Liver (tissue), 9 donors: ENCODE results near the gene NLGN1. TPM values are rescaled to one million over a fixed set of nuclear protein-coding genes. Genes with fewer than 3 reads are reported as not detected.

Experiments used
- DNase-seq: peaks from one replicate; pipeline ENCODE4 v3.0.0-alpha.2; 2017; ENCODE audit warnings: low spot score
- H3K27ac ChIP-seq, 2 donors: one replicate each; pipeline ENCODE4 v1.7.0; 2013; ENCODE audit warnings: inconsistent platforms in 2 of 2, low read length in 2 of 2, control low read depth in 1 of 2, low read depth in 1 of 2, mild to moderate bottlenecking in 1 of 2
- H3K27me3 ChIP-seq, 4 donors: one replicate each; pipeline versions ENCODE4 v1.6.1 to v1.7.0; 2013; ENCODE audit warnings: low read length in 3 of 4, inconsistent platforms in 1 of 4, mild to moderate bottlenecking in 1 of 4, moderate library complexity in 1 of 4; ENCODE audit not compliant: control insufficient read depth in 4 of 4, insufficient read depth in 4 of 4
- H3K36me3 ChIP-seq, 4 donors: one replicate each; pipeline versions ENCODE4 v1.6.1 to v1.7.0; 2013; ENCODE audit warnings: low read length in 3 of 4, mild to moderate bottlenecking in 3 of 4, low read depth in 1 of 4, moderate library complexity in 1 of 4; ENCODE audit not compliant: control insufficient read depth in 4 of 4, insufficient read depth in 3 of 4
- H3K4me1 ChIP-seq, 4 donors: one replicate each; pipeline versions ENCODE4 v1.6.1 to v1.7.0; 2013; ENCODE audit warnings: low read length in 3 of 4, mild to moderate bottlenecking in 3 of 4, moderate library complexity in 1 of 4; ENCODE audit not compliant: control insufficient read depth in 4 of 4, insufficient read depth in 4 of 4
- H3K4me3 ChIP-seq, 3 donors: one replicate each; pipeline versions ENCODE4 v1.6.1 to v1.7.0; 2013; ENCODE audit warnings: low read length in 3 of 3, control low read depth in 1 of 3, low read depth in 1 of 3, mild to moderate bottlenecking in 1 of 3
- H3K9ac ChIP-seq, 2 donors: one replicate each; pipeline ENCODE4 v1.7.0; 2013; ENCODE audit warnings: low read length in 2 of 2, mild to moderate bottlenecking in 2 of 2, moderate library complexity in 2 of 2, control low read depth in 1 of 2, low read depth in 1 of 2
- H3K9me3 ChIP-seq, 4 donors: one replicate each; pipeline versions ENCODE4 v1.6.1 to v1.7.0; 2013; ENCODE audit warnings: low read length in 3 of 4; ENCODE audit not compliant: control insufficient read depth in 4 of 4
- EGR1 ChIP-seq, 2 donors: IDR thresholded peaks; 2 replicates each; pipeline ENCODE4 v1.6.1; 2016 to 2018; ENCODE audit warnings: antibody characterized with exemption in 2 of 2, low read depth in 2 of 2
- FOXA1 ChIP-seq: IDR thresholded peaks from 2 replicates; pipeline ENCODE4 v1.6.1; 2016; ENCODE audit warnings: antibody characterized with exemption
- FOXA2 ChIP-seq: IDR thresholded peaks from 2 replicates; pipeline ENCODE4 v1.6.1; 2016; ENCODE audit warnings: antibody characterized with exemption
- GABPA ChIP-seq, 2 donors: IDR thresholded peaks in 1 of 2; conservative IDR thresholded peaks in 1 of 2; 2 replicates each; pipeline ENCODE4 v1.6.1; 2016; ENCODE audit warnings: antibody characterized with exemption in 2 of 2, mild to moderate bottlenecking in 1 of 2, moderate library complexity in 1 of 2
- HNF4A ChIP-seq, 2 donors: conservative IDR thresholded peaks; 2 replicates each; pipeline ENCODE4 v1.6.1; 2016; ENCODE audit warnings: antibody characterized with exemption in 2 of 2, mild to moderate bottlenecking in 2 of 2
- JUND ChIP-seq, 2 donors: IDR thresholded peaks; 2 replicates each; pipeline ENCODE4 v1.6.1; 2016; ENCODE audit warnings: antibody characterized with exemption in 2 of 2
- NR2F2 ChIP-seq: IDR thresholded peaks from 2 replicates; pipeline ENCODE4 v1.6.1; 2016; ENCODE audit warnings: antibody characterized with exemption
- RAD21 ChIP-seq, 2 donors: IDR thresholded peaks; 2 replicates each; pipeline ENCODE4 v1.6.1; 2016; ENCODE audit warnings: antibody characterized with exemption in 2 of 2, mild to moderate bottlenecking in 2 of 2
- RXRA ChIP-seq, 2 donors: IDR thresholded peaks; 2 replicates each; pipeline ENCODE4 v1.6.1; 2017 to 2018; ENCODE audit warnings: antibody characterized with exemption in 2 of 2, mild to moderate bottlenecking in 1 of 2
- SP1 ChIP-seq: IDR thresholded peaks from 2 replicates; pipeline ENCODE4 v1.6.1; 2018; ENCODE audit warnings: antibody characterized with exemption, mild to moderate bottlenecking
- TAF1 ChIP-seq: conservative IDR thresholded peaks from 2 replicates; pipeline ENCODE4 v1.6.1; 2016; ENCODE audit warnings: antibody characterized with exemption, mild to moderate bottlenecking
- WGBS: extraction: QIAGEN DNeasy Blood & Tissue Kit; methylation state at CpG from one replicate; pipeline ENCODE4 v1.1.7; 2013; 5-methylcytosine and 5-hydroxymethylcytosine counted together
- polyA plus RNA-seq, 2 donors: library from polyadenylated mRNA; stranded (reverse) in 1 of 2; unstranded in 1 of 2; fragments of 200-250 nt in 1 of 2; fragments of >200 nt in 1 of 2; fragmentation: Nextera tagmentation in 1 of 2; extraction: Ambion mirVana in 1 of 2; gene quantifications; one replicate each; pipeline versions ENCODE4 v1.2.1 to v1.2.3, GENCODE V29; 2013 to 2015
- total RNA-seq, 2 donors: library from RNA; depleted of rRNA; stranded (reverse); fragments of >200 nt; gene quantifications; one replicate each; pipeline ENCODE4 v1.2.3, GENCODE V29; 2014
- TF ChIP-seq, protein P1 (sequence below): IDR thresholded peaks from 2 replicates; pipeline ENCODE4 v1.6.1; 2016; ENCODE audit warnings: antibody characterized with exemption
- TF ChIP-seq, protein P2 (sequence below): fragments of 150-350 bp; IDR thresholded peaks from 2 replicates; pipeline ENCODE4 v1.5.1; 2017; ENCODE audit warnings: improper control_type of control experiment, low read depth, low read length; ENCODE audit not compliant: missing input control
- TF ChIP-seq, protein P3 (sequence below): IDR thresholded peaks from 2 replicates; pipeline ENCODE4 v1.6.1; 2016; ENCODE audit warnings: antibody characterized with exemption
- TF ChIP-seq, protein P4 (sequence below): IDR thresholded peaks from 2 replicates; pipeline ENCODE4 v1.6.1; 2016; ENCODE audit warnings: antibody characterized with exemption
- donor health status: healthy.
- donor health status: healthy.
- donor health status: healthy.
- donor health status: healthy.
- donor health status: healthy.

NLGN1 gene
- total and polyA plus RNA-seq, 4 donors = 0.02 to 0.67 (median 0.37) TPM; not detected in 1

DNA sequence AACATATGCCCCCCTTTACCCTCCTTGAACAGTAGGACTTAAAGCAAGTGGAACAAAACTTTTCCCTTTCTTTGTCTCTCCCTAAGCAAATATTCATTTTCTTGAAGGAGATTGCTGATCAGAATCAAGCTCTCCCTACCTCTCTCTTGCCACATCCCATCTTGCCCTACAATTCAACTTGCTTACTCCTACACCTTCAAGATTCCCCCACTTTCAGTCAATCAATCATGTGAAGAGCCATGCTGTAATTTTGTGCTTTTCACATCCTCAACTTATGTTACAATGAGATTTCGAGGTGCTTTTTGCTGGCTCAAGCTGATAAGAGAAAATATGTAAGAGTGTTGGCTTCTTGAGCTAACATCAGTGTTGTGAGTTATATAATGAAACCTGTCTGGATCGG lies 662.9 kb downstream of the NLGN1 start:
- Histone ChIP-seq H3K27ac (no peak overlapping the region), H3K27me3 (no peaks in the 10 kb centered on the region), H3K9ac (no peak overlapping the region), H3K9me3 (peaks cover 0 to 6% (median 1%) of the 10 kb centered on the region in 4 donors), H3K36me3 (no peaks in the 10 kb centered on the region), H3K4me3 (no peak overlapping the region), H3K4me1 (no peaks in the 10 kb centered on the region)
- WGBS = 50% methylated on average over 2 of the region's 2 CpGs
- DNase-seq = no peak
- TF ChIP-seq, protein P1, sequence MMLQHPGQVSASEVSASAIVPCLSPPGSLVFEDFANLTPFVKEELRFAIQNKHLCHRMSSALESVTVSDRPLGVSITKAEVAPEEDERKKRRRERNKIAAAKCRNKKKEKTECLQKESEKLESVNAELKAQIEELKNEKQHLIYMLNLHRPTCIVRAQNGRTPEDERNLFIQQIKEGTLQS = no peak
- TF ChIP-seq EGR1 (IDR thresholded peaks at IDR 0.05; ENCODE audit: low read depth in 2 of 2) (no peak), RXRA (IDR thresholded peaks at IDR 0.05) (no peak), HNF4A (conservative IDR thresholded peaks at IDR 0.05) (no peak), NR2F2 (no peak), JUND (IDR thresholded peaks at IDR 0.05) (no peak), TAF1 (no peak), GABPA (IDR thresholded peaks at IDR 0.05 in 1 of 2, conservative IDR thresholded peaks at IDR 0.05 in 1 of 2) (no peak), SP1 (no peak), FOXA1 (no peak), FOXA2 (no peak), RAD21 (IDR thresholded peaks at IDR 0.05) (no peak)
- TF ChIP-seq, protein P2, sequence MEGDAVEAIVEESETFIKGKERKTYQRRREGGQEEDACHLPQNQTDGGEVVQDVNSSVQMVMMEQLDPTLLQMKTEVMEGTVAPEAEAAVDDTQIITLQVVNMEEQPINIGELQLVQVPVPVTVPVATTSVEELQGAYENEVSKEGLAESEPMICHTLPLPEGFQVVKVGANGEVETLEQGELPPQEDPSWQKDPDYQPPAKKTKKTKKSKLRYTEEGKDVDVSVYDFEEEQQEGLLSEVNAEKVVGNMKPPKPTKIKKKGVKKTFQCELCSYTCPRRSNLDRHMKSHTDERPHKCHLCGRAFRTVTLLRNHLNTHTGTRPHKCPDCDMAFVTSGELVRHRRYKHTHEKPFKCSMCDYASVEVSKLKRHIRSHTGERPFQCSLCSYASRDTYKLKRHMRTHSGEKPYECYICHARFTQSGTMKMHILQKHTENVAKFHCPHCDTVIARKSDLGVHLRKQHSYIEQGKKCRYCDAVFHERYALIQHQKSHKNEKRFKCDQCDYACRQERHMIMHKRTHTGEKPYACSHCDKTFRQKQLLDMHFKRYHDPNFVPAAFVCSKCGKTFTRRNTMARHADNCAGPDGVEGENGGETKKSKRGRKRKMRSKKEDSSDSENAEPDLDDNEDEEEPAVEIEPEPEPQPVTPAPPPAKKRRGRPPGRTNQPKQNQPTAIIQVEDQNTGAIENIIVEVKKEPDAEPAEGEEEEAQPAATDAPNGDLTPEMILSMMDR = no peak
- TF ChIP-seq, protein P3, sequence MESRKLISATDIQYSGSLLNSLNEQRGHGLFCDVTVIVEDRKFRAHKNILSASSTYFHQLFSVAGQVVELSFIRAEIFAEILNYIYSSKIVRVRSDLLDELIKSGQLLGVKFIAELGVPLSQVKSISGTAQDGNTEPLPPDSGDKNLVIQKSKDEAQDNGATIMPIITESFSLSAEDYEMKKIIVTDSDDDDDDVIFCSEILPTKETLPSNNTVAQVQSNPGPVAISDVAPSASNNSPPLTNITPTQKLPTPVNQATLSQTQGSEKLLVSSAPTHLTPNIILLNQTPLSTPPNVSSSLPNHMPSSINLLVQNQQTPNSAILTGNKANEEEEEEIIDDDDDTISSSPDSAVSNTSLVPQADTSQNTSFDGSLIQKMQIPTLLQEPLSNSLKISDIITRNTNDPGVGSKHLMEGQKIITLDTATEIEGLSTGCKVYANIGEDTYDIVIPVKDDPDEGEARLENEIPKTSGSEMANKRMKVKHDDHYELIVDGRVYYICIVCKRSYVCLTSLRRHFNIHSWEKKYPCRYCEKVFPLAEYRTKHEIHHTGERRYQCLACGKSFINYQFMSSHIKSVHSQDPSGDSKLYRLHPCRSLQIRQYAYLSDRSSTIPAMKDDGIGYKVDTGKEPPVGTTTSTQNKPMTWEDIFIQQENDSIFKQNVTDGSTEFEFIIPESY = no peak
- TF ChIP-seq, protein P4, sequence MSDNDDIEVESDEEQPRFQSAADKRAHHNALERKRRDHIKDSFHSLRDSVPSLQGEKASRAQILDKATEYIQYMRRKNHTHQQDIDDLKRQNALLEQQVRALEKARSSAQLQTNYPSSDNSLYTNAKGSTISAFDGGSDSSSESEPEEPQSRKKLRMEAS = no peak

DNA sequence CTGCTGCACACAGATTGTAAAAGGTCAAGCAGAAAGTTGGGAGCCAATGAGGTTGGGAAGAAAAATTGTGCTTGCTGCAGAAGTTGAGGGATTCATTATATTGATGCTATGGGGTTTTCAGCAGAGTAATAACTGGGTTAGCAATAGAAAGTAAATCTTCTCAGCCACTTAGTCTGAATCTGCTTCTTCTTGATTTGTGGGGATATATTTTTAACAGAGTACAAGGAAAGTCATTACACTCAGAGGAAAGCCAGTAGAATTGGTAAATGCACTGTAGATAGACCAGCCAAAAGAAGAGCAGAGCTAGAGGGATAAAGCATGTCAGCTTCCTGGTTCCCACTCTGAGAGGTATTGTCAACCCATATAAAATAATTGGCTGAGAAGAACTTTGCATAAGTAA lies 663.6 kb downstream of the NLGN1 start:
- peaks cover 0 to 6% (median 2%) of the 10 kb centered on the region in 4 donors for H3K9me3 ChIP-seq
- no peak overlapping the region for H3K9ac ChIP-seq
- no peaks in the 10 kb centered on the region for H3K27me3 ChIP-seq
- no peak for DNase-seq
- H3K36me3 ChIP-seq = no peaks in the 10 kb centered on the region
- TF ChIP-seq, protein P3 = no peak
- TF ChIP-seq, protein P1 = no peak
- TF ChIP-seq TAF1 (no peak), RAD21 (IDR thresholded peaks at IDR 0.05) (no peak), EGR1 (IDR thresholded peaks at IDR 0.05; ENCODE audit: low read depth in 2 of 2) (no peak), GABPA (IDR thresholded peaks at IDR 0.05 in 1 of 2, conservative IDR thresholded peaks at IDR 0.05 in 1 of 2) (no peak), SP1 (no peak)
- H3K27ac ChIP-seq = no peak overlapping the region
- no peaks in the 10 kb centered on the region for H3K4me1 ChIP-seq
- no peak overlapping the region for H3K4me3 ChIP-seq
